Stimulated activated naive CD8-positive, alpha-beta T cell treated with anti-CD3 and anti-CD28 coated beads, Interleukin-15, Interleukin-2, amounts not matched to agents 100 U/mL and 50 U/mL, for 24 hours (primary cell): ENCODE data around the gene LAMB3.
A peak's percentile ranks its signal among the peaks of the same experiment; 100 is the strongest.

ENCODE experiments used
- ATAC-seq: fragments of 150-1000 bp; cut with Tn5 transposase; one replicate; pipeline ENCODE4 v1.10.0; 2021
- DNase-seq: peaks from one replicate; pipeline ENCODE4 v3.0.0; 2021

Gene LAMB3

GRCh38 chr1:209661071-209661470 lies 8.8 kb upstream of the LAMB3 start:
- no peak for ATAC-seq
- DNase-seq = no peak

GRCh38 chr1:209659909-209660308 lies 7.7 kb upstream of the LAMB3 start:
- ATAC-seq (peak; percentile 92), DNase-seq (no peak)

- no peak for ATAC-seq
- DNase-seq = no peak
Measured at GRCh38 chr1:209657918-209658317, 5.7 kb upstream of the LAMB3 start.

GRCh38 chr1:209657140-209657879 lies 5.1 kb upstream of the LAMB3 start:
- no peak for ATAC-seq
- DNase-seq = no peak

- ATAC-seq (no peak), DNase-seq (no peak)
Measured at GRCh38 chr1:209655411-209656231, 3.4 kb upstream of the LAMB3 start.

GRCh38 chr1:209653915-209654351 lies 1.7 kb upstream of the LAMB3 start:
- no peak for ATAC-seq
- DNase-seq = no peak

- peak; percentile 72 for DNase-seq
- peak; percentile 65 for ATAC-seq
Measured at GRCh38 chr1:209652873-209653401, 712 bp upstream of the LAMB3 start.

GRCh38 chr1:209651138-209651587 lies 1.1 kb downstream of the LAMB3 start:
- ATAC-seq (peak; percentile 87), DNase-seq (peak; percentile 75)

GRCh38 chr1:209650454-209650853 lies 1.8 kb downstream of the LAMB3 start:
- ATAC-seq (no peak), DNase-seq (no peak)

- DNase-seq = no peak
- ATAC-seq = no peak
Measured at GRCh38 chr1:209648931-209649776, 3.1 kb downstream of the LAMB3 start.

GRCh38 chr1:209648346-209648745 lies 3.9 kb downstream of the LAMB3 start:
- ATAC-seq (no peak), DNase-seq (no peak)

GRCh38 chr1:209647156-209647555 lies 5.1 kb downstream of the LAMB3 start:
- no peak for ATAC-seq
- DNase-seq = no peak

GRCh38 chr1:209646558-209646957 lies 5.7 kb downstream of the LAMB3 start:
- DNase-seq (no peak), ATAC-seq (no peak)

- ATAC-seq (no peak), DNase-seq (no peak)
Measured at GRCh38 chr1:209645574-209646452, 6.4 kb downstream of the LAMB3 start.

- no peak for ATAC-seq
- no peak for DNase-seq
Measured at GRCh38 chr1:209643285-209644020, 8.8 kb downstream of the LAMB3 start.

- DNase-seq = no peak
- ATAC-seq = no peak
Measured at GRCh38 chr1:209642816-209643215, 9.4 kb downstream of the LAMB3 start.

GRCh38 chr1:209641832-209642172 lies 10.4 kb downstream of the LAMB3 start:
- DNase-seq = no peak
- no peak for ATAC-seq

- ATAC-seq (no peak), DNase-seq (no peak)
Measured at GRCh38 chr1:209635850-209636249, 16.4 kb downstream of the LAMB3 start.

GRCh38 chr1:209634005-209634737 lies 18.1 kb downstream of the LAMB3 start:
- no peak for DNase-seq

More at GRCh38 chr1:209634005-209634737, 18.1 kb downstream of the LAMB3 start:
- peak; percentile 21 for ATAC-seq
